ENCODE data around the gene RASA1. TPM values are rescaled to one million over a fixed set of nuclear protein-coding genes. Genes with fewer than 3 reads are reported as not detected.
A peak's percentile ranks its signal among the peaks of the same experiment; 100 is the strongest.
"Not testable (repeated sequence)": the region's sequence is repeated elsewhere in the genome, so short reads cannot be mapped to it uniquely, and the experiment has no call there.

The RASA1 gene
- total RNA-seq, 4 donors from 2014 or later: 23.8 to 27.2 (median 26.0) TPM

DNA sequence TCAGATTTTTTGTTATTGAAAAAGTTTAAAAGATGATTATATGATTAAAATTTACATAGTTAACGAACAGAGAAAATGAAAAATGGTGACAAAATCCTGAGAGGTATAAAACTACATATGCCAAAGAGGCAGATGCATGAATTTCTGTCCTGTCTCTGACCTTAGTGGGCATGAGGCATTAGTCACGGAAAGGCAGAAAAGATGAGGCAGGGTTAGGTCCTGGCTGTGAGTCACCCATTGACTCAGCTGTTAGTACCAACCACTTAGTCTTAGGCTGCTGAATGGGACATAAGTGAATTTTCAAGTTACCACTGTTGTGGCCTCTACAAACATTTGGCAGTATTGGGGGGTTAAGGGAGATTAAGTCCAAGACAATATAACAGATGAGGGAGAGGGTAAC, 33.1 kb downstream of the RASA1 start:
- Histone ChIP-seq H3K27ac (no peak overlapping the region), H3K9me3 (no peaks in the 10 kb centered on the region), H3K4me1 (peaks cover 0 to 26% (median 0%) of the 10 kb centered on the region in 3 donors), H3K4me3 (no peak overlapping the region), H3K27me3 (no peaks in the 10 kb centered on the region), H3K36me3 (peaks cover 0 to 17% of the 10 kb centered on the region in 2 donors)
- TF ChIP-seq EP300 (IDR thresholded peaks at IDR 0.05): no peak
- TF ChIP-seq, protein P1, sequence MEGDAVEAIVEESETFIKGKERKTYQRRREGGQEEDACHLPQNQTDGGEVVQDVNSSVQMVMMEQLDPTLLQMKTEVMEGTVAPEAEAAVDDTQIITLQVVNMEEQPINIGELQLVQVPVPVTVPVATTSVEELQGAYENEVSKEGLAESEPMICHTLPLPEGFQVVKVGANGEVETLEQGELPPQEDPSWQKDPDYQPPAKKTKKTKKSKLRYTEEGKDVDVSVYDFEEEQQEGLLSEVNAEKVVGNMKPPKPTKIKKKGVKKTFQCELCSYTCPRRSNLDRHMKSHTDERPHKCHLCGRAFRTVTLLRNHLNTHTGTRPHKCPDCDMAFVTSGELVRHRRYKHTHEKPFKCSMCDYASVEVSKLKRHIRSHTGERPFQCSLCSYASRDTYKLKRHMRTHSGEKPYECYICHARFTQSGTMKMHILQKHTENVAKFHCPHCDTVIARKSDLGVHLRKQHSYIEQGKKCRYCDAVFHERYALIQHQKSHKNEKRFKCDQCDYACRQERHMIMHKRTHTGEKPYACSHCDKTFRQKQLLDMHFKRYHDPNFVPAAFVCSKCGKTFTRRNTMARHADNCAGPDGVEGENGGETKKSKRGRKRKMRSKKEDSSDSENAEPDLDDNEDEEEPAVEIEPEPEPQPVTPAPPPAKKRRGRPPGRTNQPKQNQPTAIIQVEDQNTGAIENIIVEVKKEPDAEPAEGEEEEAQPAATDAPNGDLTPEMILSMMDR (IDR thresholded peaks at IDR 0.05): no peak
- no peak for TF ChIP-seq POLR2AphosphoS5 (IDR thresholded peaks at IDR 0.05)
- no peak for TF ChIP-seq POLR2A (IDR thresholded peaks at IDR 0.05)
- ATAC-seq: peak; percentile 71
- WGBS, 2 donors (ENCODE audit: low coverage in 1 of 2): 35 to 61% methylated on average over 2 of the region's 2 CpGs

DNA sequence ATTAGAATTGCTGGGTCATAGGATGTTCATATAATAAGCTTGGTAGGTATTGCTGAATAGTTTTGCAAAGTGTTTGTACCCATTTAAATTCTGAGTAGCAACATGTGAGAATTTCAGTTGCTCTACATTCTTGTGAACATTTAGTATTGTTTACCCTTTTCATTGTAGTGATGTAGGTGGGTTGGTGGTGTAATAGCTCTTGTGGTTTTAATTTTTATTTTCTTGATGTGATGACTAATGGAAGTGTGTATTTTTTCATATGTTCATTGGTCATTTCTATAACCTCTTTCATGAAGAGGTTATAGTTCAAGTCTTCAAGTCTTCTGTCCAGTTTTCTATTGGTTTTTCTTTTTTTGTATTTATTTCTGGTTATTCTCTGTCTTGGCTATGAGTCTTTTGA, 34.4 kb downstream of the RASA1 start:
- no peak overlapping the region for H3K4me3 ChIP-seq
- H3K4me1 ChIP-seq: peaks cover 0 to 25% (median 0%) of the 10 kb centered on the region in 3 donors
- H3K27ac ChIP-seq: no peak overlapping the region
- H3K36me3 ChIP-seq: peaks cover 0 to 27% of the 10 kb centered on the region in 2 donors
- TF ChIP-seq EP300 (IDR thresholded peaks at IDR 0.05) (no peak), POLR2AphosphoS5 (IDR thresholded peaks at IDR 0.05) (no peak), POLR2A (IDR thresholded peaks at IDR 0.05) (no peak)
- TF ChIP-seq, protein P1 (IDR thresholded peaks at IDR 0.05): no peak
- H3K9me3 ChIP-seq: no peaks in the 10 kb centered on the region
- ATAC-seq: no peak
- no peaks in the 10 kb centered on the region for H3K27me3 ChIP-seq

GRCh38 chr5:87303324-87303723, 35.6 kb downstream of the RASA1 start:
- Histone ChIP-seq H3K9me3 (no peaks in the 10 kb centered on the region), H3K27ac (no peak overlapping the region), H3K27me3 (no peaks in the 10 kb centered on the region), H3K4me1 (peaks cover 0 to 13% (median 0%) of the 10 kb centered on the region in 3 donors), H3K36me3 (peaks cover 0 to 27% of the 10 kb centered on the region in 2 donors), H3K4me3 (no peak overlapping the region)
- TF ChIP-seq EP300 (IDR thresholded peaks at IDR 0.05): no peak
- TF ChIP-seq POLR2AphosphoS5 (IDR thresholded peaks at IDR 0.05): no peak
- TF ChIP-seq POLR2A (IDR thresholded peaks at IDR 0.05): no peak
- TF ChIP-seq, protein P1 (IDR thresholded peaks at IDR 0.05): no peak
- WGBS, 2 donors (ENCODE audit: low coverage in 1 of 2): 98 to 100% methylated on average over 2 of the region's 2 CpGs
- no peak for ATAC-seq

DNA sequence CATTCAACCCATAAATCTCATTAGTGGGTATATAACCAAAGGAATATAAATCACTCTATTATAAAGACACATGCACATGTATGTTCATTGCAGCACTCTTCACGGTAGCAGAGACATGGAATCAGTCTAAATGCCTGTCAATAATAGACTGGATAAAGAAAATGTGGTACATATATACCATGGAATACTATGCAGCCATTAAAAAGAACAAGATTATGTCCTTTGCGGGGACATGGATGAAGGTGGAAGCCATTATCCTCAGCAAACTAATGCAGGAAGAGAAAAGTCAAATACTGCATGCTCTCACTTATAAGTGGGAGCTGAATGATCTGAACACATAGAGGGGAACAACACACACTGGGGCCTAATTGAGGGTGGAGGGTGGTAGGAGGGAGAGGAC, 38.4 kb downstream of the RASA1 start:
- not testable (repeated sequence) for H3K4me1 ChIP-seq, H3K9me3 ChIP-seq, H3K4me3 ChIP-seq, H3K27me3 ChIP-seq, H3K27ac ChIP-seq, ATAC-seq
- peaks cover 0 to 27% of the 10 kb centered on the region in 2 donors for H3K36me3 ChIP-seq
- WGBS, 2 donors (ENCODE audit: low coverage in 1 of 2): 86 to 100% methylated on average over 2 of the region's 2 CpGs

DNA sequence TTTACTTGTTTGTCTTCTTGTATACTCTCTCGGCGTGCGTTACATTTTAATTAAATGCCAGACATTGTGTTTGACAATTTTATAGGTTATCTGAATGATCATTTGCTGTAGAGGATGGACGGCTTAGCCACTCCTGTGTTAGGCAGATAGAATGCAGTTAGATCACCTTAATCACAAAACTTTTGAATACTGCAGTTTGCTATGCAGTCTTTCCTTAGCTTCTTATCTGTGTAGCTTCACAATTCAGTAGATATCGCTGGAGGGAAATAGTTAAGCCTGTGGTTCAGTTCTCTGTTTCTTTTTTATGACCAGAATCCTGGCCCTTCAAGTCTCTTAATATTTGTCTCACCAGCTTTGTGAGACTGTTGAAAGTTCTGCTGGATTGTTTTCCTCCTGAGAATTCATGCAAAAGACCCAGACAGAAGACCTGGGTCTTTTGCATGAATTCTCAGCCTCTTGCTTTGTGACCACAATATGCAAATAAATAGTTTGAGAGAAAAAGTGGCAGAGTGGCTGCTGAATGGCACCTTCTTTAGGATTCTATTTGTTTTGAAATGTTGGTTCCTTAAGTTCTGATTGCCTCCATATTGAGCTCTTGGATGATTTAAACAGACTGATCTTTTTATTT, 40.2 kb downstream of the RASA1 start:
- no peaks in the 10 kb centered on the region for H3K4me1 ChIP-seq
- TF ChIP-seq POLR2A (IDR thresholded peaks at IDR 0.05): no peak
- TF ChIP-seq POLR2AphosphoS5 (IDR thresholded peaks at IDR 0.05): no peak
- TF ChIP-seq EP300 (IDR thresholded peaks at IDR 0.05): no peak
- TF ChIP-seq, protein P1 (IDR thresholded peaks at IDR 0.05): no peak
- no peak overlapping the region for H3K27ac ChIP-seq
- H3K27me3 ChIP-seq: no peaks in the 10 kb centered on the region
- H3K9me3 ChIP-seq: no peaks in the 10 kb centered on the region
- peaks cover 0 to 27% of the 10 kb centered on the region in 2 donors for H3K36me3 ChIP-seq
- no peak for ATAC-seq
- H3K4me3 ChIP-seq: no peak overlapping the region
- WGBS, 2 donors (ENCODE audit: low coverage in 1 of 2): 93 to 95% methylated on average over 4 to 5 of the region's 5 CpGs
